NCI-H460 (cell line): ENCODE data around the gene CWC25. TPM values are rescaled to one million over a fixed set of nuclear protein-coding genes. Genes with fewer than 3 reads are reported as not detected.
"Not testable (repeated sequence)": the region's sequence is repeated elsewhere in the genome, so short reads cannot be mapped to it uniquely, and the experiment has no call there.

Experiments
- DNase-seq: peaks from one replicate; pipeline ENCODE4 v3.0.0-alpha.2; 2016; ENCODE audit warnings: low read depth; ENCODE audit errors: extremely low read depth
- total RNA-seq: library from RNA; depleted of rRNA; stranded (reverse); fragments of >200 nt; shearing (Covaris generic); gene quantifications from 2 replicates; pipeline ENCODE4 v1.2.3, GENCODE V29; 2014

The CWC25 gene
- total RNA-seq, 1 experiment from 2014 or later: 17.5 TPM

DNA sequence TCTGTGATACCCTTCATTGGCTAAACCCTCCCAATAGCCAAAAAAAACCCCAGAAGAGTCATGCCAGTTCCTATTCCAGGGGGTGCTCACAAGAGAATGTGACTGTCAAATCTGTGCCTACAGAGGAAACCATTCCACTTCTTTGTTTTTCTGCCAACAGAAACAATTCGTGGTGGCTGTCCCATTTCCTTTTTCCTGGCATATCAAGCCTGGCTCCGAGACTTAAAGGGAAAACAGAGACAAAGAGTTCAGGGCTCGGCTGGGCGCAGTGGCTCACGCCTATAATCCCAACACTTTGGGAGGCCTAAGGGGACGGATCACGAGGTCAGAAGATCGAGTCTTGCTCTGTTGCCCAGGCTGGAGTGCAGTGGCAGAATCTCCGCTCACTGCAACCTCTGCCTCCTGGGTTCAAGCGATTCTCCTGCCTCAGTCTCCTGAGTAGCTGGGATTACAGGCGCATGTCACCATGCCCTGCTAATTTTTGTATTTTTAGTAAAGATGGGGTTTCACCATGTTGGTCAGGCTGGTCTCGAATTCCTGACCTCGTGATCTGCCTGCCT lies 34.9 kb downstream of the CWC25 start:
- DNase-seq: not testable (repeated sequence)

- no peak for DNase-seq
Measured at GRCh38 chr17:38789185-38789584, 35.9 kb downstream of the CWC25 start.

DNA sequence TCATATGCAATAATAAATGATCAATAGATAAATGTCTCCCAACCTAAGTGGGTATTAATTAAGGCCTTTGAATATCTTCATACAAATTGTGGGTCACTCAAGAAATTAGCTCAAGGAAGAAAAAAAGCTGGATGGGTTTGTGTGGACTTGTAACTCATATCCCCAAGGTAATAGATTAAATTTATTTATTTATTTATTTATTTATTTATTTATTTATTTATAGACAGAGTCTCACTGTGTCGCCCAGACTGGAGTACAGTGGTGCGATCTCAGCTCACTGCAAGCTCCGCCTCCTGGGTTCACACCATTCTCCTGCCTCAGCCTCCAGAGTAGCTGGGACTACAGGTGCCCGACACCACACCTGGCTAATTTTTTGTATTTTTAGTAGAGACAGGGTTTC lies 37.1 kb downstream of the CWC25 start:
- not testable (repeated sequence) for DNase-seq

DNA sequence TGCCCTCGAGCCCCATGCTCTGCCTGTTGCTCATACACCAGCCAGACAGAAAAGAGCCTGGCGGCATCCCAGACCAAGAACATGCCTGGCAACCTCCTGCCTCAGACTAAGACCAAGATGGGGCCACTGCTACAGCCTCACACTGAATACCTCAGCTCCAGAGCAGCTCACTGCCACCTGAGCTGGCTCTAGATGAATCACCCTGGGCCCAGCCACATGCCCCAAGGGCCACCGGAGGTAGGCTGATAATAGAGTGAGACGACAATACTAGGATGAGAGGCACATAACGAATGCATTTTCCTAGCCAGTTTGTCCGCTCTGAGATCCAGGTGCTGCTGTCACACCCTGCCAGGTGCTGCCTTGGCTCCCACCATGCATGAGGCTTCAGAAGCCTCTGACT lies 38.7 kb downstream of the CWC25 start:
- no peak for DNase-seq

DNA sequence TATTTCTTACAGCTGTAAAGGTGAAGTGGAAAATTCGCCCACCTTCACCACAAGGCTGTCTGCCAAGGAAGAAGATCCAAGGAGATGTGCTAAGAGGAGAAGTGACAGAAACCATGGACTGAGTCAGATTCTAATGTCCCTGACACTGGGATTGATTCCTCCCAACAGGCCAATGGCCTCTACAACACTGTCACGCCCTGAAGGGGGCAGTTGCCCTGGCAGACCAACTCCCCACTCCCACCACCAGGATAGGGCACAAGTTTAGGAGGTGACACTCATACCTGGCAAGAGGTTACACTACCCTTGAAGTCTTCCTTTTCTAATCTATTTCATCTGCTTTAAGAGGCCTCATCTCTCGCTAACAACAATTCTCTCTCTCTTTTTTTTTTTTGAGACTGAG lies 41.9 kb downstream of the CWC25 start:
- no peak for DNase-seq

- no peak for DNase-seq
Measured at GRCh38 chr17:38779965-38780752, 45.0 kb downstream of the CWC25 start.

GRCh38 chr17:38777641-38778250 lies 47.4 kb downstream of the CWC25 start:
- no peak for DNase-seq

- no peak for DNase-seq
Measured at GRCh38 chr17:38773258-38773657, 51.9 kb downstream of the CWC25 start.

DNA sequence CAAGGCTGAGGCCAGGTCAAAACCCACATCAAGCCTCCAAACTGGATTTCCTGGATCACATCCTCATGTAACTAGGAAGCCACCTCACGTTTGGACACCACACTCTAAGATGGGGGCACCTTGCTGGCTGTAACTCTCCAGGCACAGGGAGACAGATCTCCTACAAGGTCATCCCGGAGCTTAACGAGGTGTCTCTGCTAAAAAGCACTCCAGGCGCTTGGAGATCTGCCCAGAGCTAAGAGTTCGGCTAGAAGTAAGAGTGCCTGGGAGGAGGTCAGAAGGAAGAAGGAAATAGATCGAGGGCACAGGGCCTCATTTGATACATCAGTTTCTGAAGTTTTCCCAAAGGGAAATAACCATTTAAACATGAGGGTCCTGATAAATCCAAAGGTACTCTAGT lies 56.7 kb downstream of the CWC25 start:
- no peak for DNase-seq

DNA sequence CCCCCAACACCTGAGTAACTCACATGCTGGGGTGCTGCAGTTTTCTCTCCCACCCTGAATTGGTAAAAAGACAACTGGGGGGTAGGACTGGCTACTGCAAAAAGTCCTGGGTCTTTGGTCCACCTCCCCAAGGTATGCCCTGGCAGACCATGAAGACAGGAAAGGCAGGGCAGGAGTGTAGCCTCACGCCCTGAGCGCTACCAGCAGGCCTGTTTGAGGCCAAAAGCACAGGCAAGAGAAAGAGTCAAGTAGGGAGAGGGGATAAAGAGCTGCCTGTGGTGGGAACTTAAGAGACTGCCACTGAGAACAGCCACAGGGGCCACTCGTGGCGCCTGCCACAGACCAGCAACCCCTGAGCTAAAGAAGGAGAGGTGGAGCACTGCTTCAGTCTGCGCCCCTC lies 58.8 kb downstream of the CWC25 start:
- no peak for DNase-seq

GRCh38 chr17:38762231-38762630 lies 62.9 kb downstream of the CWC25 start:
- no peak for DNase-seq

- DNase-seq: no peak
Measured at GRCh38 chr17:38761612-38762011, 63.5 kb downstream of the CWC25 start.

- DNase-seq: no peak
Measured at GRCh38 chr17:38753071-38753506, 72.0 kb downstream of the CWC25 start.

GRCh38 chr17:38752308-38753070 lies 72.6 kb downstream of the CWC25 start, which contains the start of gene PSMB3:
Gene PSMB3, plus strand, starts transcription at chr17:38752741. Its CDS starts 86 bp downstream, at chr17:38752827.
- peak; percentile 100 for DNase-seq

GRCh38 chr17:38751808-38752307 lies 73.3 kb downstream of the CWC25 start:
- peak; percentile 86 for DNase-seq

- DNase-seq: no peak
Measured at GRCh38 chr17:38751144-38751807, 73.8 kb downstream of the CWC25 start.
